GM18526 (cell line): Measurements from ENCODE around the gene ELOVL5.

Source experiments
- POLR2A ChIP-seq: IDR thresholded peaks from 3 replicates; pipeline ENCODE4 v1.6.1; 2011; ENCODE audit not compliant: insufficient read length; ENCODE audit errors: extremely low read depth

The ELOVL5 gene

DNA sequence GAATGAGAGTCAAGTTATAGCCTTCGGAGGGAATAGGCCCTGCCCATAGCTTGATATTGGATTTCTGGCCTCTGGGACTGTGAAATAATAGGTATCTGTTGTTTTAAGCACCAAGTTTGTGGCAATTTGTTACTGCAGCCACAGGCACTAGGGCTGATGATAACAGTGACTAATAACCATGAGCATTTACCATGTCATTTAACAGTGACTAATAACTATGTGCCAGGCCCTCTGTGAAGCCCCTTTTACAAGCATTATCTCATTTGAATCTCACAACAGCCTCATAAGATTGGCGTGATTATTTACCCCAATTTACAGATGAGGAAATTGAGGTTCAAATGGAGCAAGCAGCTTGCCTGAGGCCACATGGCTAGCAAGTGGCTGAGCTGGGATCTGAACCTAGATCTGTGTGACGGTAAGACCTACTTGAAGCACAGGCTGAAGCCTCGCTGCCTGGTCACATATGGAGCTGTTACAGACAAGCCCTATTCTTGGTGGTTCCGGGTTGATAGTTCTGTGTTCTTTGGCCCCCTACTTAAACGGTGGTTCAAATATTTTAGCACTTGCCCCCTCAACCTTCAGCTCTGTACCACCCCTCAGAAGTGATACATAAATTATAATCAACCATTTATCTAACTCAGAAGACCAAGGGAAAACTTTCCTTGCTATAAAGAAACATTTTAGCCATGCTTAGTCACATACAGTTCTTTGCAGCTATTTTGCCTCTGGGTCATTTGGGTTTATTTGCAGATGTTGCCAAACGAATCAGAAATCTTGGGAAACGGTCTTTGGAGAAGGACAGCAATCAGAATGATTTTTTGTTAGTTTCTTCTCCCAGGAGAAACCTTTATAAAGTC lies 98.3 kb downstream of the ELOVL5 start:
- TF ChIP-seq POLR2A, result no peak

DNA sequence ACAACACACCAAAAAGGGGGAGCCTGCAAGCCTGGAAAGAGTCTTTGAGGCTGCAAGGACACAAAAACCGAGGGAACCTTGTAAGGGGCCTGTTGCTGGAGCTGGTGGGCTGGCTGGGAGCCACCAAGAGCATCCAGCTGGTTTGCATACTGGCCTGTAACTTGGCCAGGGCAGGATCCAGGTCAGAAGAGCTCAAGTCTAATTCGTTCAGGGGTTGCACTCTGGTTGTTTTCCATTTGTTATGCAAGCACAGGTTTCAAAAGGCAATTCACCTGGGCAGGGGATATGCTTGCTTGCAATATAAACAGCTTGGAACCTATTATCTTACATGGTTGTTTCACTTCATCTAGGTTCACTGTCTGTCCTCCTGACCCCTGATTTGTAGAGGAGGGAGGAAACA lies 101.8 kb downstream of the ELOVL5 start:
- no peak for TF ChIP-seq POLR2A

DNA sequence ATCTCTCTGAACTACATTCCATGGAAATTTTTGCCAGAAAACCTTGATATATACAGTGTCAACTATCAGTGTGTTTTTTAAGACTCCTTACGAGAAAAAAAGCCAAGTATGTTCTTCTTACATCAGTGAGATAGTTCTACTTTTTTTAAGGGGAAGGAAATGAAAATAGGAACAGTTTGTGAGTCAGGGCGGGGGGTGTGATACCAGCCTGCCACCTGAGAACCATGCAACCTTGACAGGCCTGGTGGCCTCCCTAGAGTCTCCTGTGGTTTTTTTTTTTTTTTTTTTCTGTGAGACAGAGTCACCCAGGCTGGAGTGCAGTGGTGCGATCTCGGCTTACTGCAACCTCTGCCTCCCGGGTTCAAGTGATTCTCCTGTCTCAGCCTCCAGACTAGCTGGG lies 103.8 kb downstream of the ELOVL5 start:
- no peak for TF ChIP-seq POLR2A

DNA sequence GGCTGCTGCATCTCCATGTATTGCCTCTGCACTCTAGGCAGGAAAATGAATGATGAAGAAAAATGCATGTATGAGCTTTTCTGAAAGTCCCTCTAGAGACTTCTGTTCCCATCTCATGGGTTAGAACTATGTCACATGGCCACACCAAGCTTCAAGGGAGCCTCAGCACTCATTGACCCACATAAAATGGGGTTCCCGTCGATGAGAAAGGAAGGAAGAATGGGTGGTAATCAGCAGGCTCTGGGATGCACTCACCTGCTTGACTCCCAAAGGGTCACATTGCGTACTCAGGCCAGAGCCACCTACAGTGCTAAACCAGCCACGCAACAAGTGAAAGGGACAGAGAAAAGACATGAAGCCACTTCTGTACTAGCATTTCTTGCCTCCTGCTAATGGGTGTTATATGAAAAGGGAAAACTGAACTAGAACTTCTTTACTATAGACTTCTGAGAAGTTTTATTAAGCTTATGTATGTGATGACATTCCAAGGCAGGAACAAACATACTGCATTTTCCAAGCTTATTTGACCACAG lies 104.3 kb downstream of the ELOVL5 start:
- no peak for TF ChIP-seq POLR2A

DNA sequence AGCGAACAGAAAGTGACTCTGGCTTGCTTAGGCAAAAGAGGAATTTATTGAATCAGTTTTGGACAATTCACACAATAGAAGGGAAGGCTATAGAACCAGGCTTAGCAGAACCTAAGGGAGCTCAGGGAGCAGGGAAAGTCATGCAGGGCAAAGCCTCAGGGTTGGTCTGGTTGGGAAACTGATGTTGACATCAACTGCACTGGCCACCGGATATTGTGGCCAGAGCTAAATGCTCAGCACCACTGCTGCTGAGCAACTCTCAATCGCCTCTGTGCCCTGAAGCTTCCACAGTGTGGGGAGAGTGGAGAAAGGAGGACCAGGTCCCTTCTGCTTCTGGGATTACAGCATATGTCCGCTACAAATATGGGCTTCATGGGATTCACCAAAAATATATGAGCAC lies 106.8 kb downstream of the ELOVL5 start:
- no peak for TF ChIP-seq POLR2A

DNA sequence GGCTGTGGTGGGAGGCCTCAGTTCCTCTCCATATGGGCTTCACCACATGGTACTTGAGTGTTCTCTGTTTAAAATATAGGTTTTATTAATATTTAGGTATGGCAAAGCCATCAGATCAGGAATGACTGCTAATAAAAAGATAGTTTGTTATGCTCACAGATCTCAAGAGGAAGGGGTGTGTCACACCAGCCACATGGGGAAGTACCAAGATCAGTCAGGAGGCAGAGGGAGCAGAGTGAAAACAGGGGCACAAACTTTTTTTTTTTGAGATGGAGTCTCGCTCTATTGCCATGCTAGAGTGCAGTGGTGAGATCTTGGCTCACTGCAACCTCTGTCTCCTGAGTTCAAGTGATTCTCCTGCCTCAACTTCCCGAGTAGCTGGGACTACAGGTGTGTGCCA lies 108.0 kb downstream of the ELOVL5 start:
- no peak for TF ChIP-seq POLR2A

DNA sequence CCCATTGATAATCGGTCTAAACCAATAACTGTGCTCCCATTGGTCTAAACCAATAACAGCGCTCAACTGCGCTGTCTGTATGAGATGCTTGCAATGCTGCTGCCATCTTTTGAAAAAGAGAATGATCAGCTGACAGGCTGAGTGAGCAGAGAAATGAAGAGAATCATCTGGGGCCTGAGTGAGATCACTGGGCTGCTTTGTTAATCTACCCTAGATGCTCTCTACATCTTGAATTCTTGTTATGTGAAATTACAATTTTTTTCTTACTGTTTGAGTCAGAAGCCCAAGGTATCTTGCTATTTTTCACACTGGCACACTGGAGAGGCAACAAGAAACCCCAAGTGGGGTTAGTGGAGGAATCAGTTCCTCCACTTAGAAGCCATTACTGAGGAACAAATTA lies 108.6 kb downstream of the ELOVL5 start:
- TF ChIP-seq POLR2A, result no peak

DNA sequence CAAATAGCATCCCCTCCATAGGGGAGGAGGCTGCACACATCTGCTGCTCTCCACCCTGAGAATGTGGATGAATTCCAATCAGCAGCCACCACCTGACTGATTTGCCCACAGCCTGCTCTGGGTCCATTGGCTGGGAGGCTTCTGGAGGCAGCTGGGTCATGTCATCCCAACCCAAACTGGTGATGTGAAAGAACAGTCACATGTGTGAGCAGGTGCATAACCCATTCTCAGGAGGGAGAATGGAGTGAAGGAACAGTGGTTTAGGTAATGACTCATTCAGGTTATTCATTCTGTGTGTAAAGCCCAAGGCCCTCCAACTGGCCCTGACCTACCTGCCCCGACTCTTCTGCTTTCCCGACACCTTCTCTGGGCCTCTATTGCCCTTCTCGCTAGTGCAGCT lies 109.2 kb downstream of the ELOVL5 start:
- no peak for TF ChIP-seq POLR2A

DNA sequence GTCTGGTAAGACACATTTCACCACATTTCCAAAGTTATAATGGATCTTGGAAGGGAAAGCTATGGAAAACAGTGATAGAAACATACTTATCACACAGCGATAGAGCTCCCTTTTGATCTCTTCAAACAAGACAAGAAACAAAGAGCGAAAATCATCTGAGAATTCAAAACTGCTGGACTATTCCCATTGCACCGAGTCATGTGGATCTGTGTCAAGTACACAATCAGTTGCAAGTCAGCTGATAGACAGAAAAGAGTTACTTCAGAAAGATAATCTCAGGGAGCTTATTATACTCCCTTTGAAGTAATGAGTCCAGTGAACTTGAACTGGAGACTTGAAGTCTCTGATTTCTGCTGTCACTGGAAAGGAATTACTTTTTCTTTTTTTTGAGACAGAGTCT lies 110.4 kb downstream of the ELOVL5 start:
- no peak for TF ChIP-seq POLR2A

DNA sequence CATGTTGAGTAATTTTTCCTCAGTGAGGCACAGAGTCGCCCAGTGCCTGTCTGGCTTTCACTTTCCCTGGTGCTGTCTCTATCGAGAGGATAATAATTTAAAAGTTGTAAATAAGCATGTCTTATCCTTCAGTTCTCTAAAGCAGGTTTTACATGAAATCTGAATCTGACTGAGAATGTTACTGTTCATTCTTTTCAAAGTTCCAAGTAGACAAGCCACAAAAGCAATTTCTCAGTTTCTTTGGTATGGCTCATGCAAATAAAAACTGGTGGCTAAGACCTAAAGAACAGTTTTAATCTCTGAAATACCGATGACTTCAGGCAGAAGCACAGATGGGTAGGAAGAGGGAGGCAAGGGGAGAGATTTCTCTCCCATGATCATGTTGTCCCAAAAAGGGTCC lies 112.5 kb downstream of the ELOVL5 start:
- no peak for TF ChIP-seq POLR2A

DNA sequence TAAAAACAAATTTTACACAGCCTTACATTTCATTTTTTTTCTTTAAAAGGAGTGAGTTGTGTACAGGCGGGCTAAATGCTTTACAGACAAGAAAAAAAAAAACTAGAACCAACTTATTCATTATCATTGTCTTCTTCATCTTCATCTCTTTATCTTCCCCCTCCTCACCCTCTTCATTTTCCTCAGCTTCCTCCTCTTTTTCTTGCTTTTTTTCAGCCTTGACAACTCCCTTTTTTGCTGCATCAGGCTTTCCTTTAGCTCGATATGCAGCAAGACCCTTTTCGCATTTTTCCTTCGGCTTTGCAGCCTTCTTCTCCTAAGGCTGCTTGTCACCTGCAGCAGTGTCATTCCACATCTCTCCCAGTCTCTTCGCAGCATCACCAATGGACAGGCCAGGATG lies 113.2 kb downstream of the ELOVL5 start:
- no peak for TF ChIP-seq POLR2A

DNA sequence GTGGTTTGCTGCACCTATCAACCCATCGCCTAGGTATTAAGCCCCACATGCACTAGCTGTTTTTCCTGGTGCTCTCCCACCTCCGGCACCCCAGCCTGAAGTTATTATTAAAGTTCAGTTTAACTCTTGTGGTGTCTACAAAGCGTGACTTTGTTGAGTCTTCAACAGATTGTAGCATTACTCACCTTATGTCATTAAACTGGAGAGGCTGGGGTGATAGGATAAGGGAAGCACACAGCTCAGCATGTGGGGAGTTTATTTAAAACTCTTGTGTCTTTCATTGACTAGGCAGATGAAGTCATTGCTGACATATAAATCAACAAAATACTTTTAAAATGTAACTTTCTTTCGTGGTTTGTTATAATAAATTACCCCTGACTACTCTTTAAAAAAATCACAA lies 115.4 kb downstream of the ELOVL5 start:
- no peak for TF ChIP-seq POLR2A

DNA sequence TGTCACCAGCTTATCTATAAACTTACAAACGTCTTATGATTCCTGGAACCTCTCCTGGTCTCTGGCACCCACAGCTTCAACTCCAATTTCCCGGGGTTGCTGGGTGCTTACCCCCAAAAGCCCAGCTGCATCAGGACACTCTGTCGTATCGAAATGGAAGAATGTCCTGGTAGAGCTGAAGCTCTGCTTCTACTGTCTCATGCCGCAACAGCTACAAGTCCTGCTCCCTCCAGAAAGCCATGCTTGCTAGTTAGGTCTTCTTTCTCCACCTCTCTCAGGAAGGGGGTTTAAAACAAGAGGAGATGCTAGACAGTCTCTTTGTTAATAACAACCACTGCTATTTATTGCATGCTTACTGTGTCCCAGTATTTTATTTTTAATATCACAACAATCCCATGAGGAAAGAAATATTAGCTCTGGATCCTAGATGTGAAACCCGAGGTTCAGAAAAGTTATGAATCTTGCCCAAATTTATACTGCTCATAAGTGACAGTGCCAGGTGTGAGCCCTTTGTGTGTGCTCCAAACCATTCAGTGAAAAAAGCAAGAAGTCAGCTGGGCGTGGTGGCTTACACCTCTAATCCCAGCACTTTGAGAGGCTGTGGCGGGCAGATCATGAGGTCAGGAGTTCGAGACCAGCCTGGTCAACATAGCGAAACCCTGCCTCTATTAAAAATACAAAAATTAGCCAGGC lies 117.8 kb downstream of the ELOVL5 start:
- no peak for TF ChIP-seq POLR2A

DNA sequence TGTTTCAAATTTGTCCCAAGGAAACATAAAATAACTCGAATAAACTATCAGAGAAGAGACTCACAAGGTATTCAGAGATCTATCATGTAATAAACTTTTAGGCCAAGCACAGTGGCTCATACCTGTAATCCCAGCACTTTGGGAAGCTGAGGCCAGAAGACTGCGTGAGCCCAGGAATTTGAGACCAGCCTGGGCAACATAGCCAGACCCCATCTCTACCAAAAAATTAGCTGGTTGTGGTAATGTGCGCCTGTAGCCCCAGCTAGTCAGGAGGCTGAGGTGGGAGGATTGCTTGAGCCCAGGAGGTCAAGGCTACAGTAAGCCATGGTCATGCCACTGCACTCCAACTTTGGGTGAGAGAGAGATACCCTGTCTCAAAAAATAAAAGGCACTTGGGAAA lies 120.9 kb downstream of the ELOVL5 start:
- no peak for TF ChIP-seq POLR2A

DNA sequence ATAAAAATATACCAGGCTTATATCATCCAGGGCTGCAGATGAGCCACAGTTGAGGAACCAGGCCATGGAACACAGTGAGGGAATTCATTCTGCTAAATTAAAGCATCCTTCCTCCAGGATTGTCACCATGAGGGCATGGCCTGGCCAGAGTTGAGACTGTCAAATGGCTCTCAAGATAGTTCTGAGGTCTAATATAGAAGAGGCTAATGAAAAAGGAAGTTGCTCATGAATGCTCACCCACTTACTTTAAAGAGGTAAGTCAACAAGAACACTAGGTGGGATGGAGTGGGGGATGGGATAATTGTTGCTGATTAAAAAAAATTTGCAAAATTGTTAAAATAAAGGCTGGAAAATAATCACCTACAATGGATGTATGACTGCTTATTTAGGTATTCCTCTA lies 128.1 kb downstream of the ELOVL5 start:
- TF ChIP-seq POLR2A, result no peak
